PC-3 (cell line): ENCODE measurements around the gene INPP5D. TPM values are rescaled to one million over a fixed set of nuclear protein-coding genes. Genes with fewer than 3 reads are reported as not detected.

Source experiments
- ATAC-seq: fragments of 200-7000 bp; cut with Tn5 transposase; 2 replicates; pipeline ENCODE4 v1.9.1; 2020; ENCODE audit warnings: mild to moderate bottlenecking, moderate library complexity
- BruUV-seq: library from RNA; stranded (reverse); fragments of 400-500 nt; replicated peaks from 2 replicates; lab custom pipeline; 2021; lab: Mats Ljungman, UMichigan
- CTCF ChIA-PET: fragments of 300-600 bp; sonication (Branson Sonifier 250); formaldehyde crosslinking; loops from one replicate; lab custom pipeline; 2022; ENCODE audit warnings: antibody characterized with exemption; lab: Charles Lee
- POLR2A ChIA-PET: fragments of 300-600 bp; sonication (Branson Sonifier 250); formaldehyde crosslinking; loops from one replicate; lab custom pipeline; 2022; ENCODE audit warnings: antibody characterized with exemption; ENCODE audit not compliant: unreplicated experiment; lab: Charles Lee
- DNase-seq: peaks from one replicate; pipeline ENCODE4 v3.0.0-alpha.2; 2015
- H2AFZ ChIP-seq: fragments of 300-600 bp; sonication (generic); 2 replicates; pipeline ENCODE4 v1.6.0; 2016; ENCODE audit warnings: antibody characterized with exemption, low read length
- H3F3A ChIP-seq: fragments of 300-600 bp; sonication (generic); one replicate; pipeline ENCODE4 v1.6.0; 2017; ENCODE audit warnings: antibody characterized with exemption, low read length, control low read depth, mild to moderate bottlenecking; ENCODE audit not compliant: unreplicated experiment
- H3K27ac ChIP-seq: fragments of 300-600 bp; sonication (generic); 2 replicates; pipeline ENCODE4 v1.5.1; 2016; ENCODE audit warnings: mild to moderate bottlenecking, low read length
- H3K27me3 ChIP-seq: fragments of 300-600 bp; sonication (generic); 2 replicates; pipeline ENCODE4 v1.6.1; 2016; ENCODE audit warnings: low read length, mixed read lengths
- H3K36me3 ChIP-seq: fragments of 300-600 bp; sonication (generic); 2 replicates; pipeline ENCODE4 v1.6.1; 2016; ENCODE audit warnings: low read depth, mixed run types, low read length, mixed read lengths
- H3K4me1 ChIP-seq: fragments of 300-600 bp; sonication (generic); 2 replicates; pipeline ENCODE4 v1.5.1; 2016; ENCODE audit warnings: low read length; ENCODE audit not compliant: insufficient read depth
- H3K4me2 ChIP-seq: fragments of 300-600 bp; sonication (generic); 2 replicates; pipeline ENCODE4 v1.6.0; 2016; ENCODE audit warnings: low read length
- H3K4me3 ChIP-seq: fragments of 300-600 bp; sonication (generic); 2 replicates; pipeline ENCODE4 v1.5.1; 2016; ENCODE audit warnings: mild to moderate bottlenecking, low read length, mixed read lengths
- H3K79me2 ChIP-seq: fragments of 300-600 bp; sonication (generic); 2 replicates; pipeline ENCODE4 v1.6.1; 2017; ENCODE audit warnings: low read length, mixed read lengths
- H3K9ac ChIP-seq: fragments of 300-600 bp; sonication (generic); 2 replicates; pipeline ENCODE4 v1.6.0; 2016; ENCODE audit warnings: mild to moderate bottlenecking, low read length
- H3K9me2 ChIP-seq: fragments of 300-600 bp; sonication (generic); replicated peaks from 2 replicates; pipeline ENCODE4 v1.6.1; 2016; ENCODE audit warnings: mixed run types, low read length, mixed read lengths
- H3K9me3 ChIP-seq: fragments of 300-600 bp; sonication (generic); 2 replicates; pipeline ENCODE4 v1.6.1; 2016; ENCODE audit warnings: low read length, mixed read lengths
- H4K20me1 ChIP-seq: fragments of 300-600 bp; sonication (generic); 2 replicates; pipeline ENCODE4 v1.6.1; 2016; ENCODE audit warnings: low read length, mixed read lengths
- CTCF ChIP-seq: fragments of 300-600 bp; sonication (generic); conservative IDR thresholded peaks from 2 replicates; pipeline ENCODE4 v1.5.1; 2017; ENCODE audit warnings: antibody characterized with exemption, low read depth, mild to moderate bottlenecking, low read length
- EZH2 ChIP-seq: fragments of 300-600 bp; sonication (generic); IDR thresholded peaks from one replicate; pipeline ENCODE4 v1.6.1; 2017; ENCODE audit warnings: antibody characterized with exemption, mild to moderate bottlenecking, low read length; ENCODE audit not compliant: unreplicated experiment
- EZH2phosphoT487 ChIP-seq: fragments of 300-600 bp; sonication (generic); IDR thresholded peaks from 2 replicates; pipeline ENCODE4 v1.6.1; 2018; ENCODE audit warnings: mild to moderate bottlenecking, antibody characterized with exemption, low read length, borderline replicate concordance
- intact Hi-C: fragments of 100-400 bp; cut with micrococcal nuclease; formaldehyde crosslinking; loops from 2 replicates; pipeline ENCODE4 v1.9.0; 2023
- total RNA-seq: library from RNA; depleted of rRNA; stranded (reverse); fragments of >200 nt; gene quantifications from 2 replicates; pipeline ENCODE4 v1.2.3, GENCODE V29; 2014

INPP5D gene
- total RNA-seq, 1 experiment from 2014 or later, result 0.26 TPM

- ATAC-seq (no peak; the same call in none of the 2 replicates), DNase-seq (no peak)
- H3K27me3 ChIP-seq, result no peaks in the 10 kb centered on the region
- TF ChIP-seq CTCF (no peak), EZH2phosphoT487 (no peak), EZH2 (no peak)
- H3K27ac ChIP-seq, result peak overlapping the region; percentile 98
- intact Hi-C loops, result no loop called here
- H3K9ac ChIP-seq, result peak overlapping the region; percentile 73
- TSS peak; percentile 16 for BruUV-seq
- H3K4me1 ChIP-seq, result peaks cover 72% of the 10 kb centered on the region
- no peaks in the 10 kb centered on the region for H4K20me1 ChIP-seq
- no peaks in the 10 kb centered on the region for H3K9me2 ChIP-seq
- no peaks in the 10 kb centered on the region for H3K36me3 ChIP-seq
- H3K9me3 ChIP-seq, result no peaks in the 10 kb centered on the region
- ChIA-PET POLR2A (interaction anchor here (0.6 to 1.4 kb wide), 5 partner anchors 15 to 217 kb away, joined by 3 to 9 read pairs (median 4); no protein-coding TSS in a partner anchor), CTCF (interaction anchor here (0.6 to 1.5 kb wide), 3 partner anchors 17 to 217 kb away, joined by 3 to 4 read pairs (median 4); partner anchors contain the start of gene ATG16L1)
- H3K4me2 ChIP-seq, result peak overlapping the region; percentile 68
- no peak overlapping the region for H3K4me3 ChIP-seq
- H2AFZ ChIP-seq, result 0 out of 2 replicates have a peak overlapping the region, but pooled peaks have one; percentile 20
- H3F3A ChIP-seq, result peaks cover 9% of the 10 kb centered on the region
- peaks cover 26% of the 10 kb centered on the region for H3K79me2 ChIP-seq
Observed at GRCh38 chr2:233034091-233034882, 25.9 kb upstream of the INPP5D start.

- Histone ChIP-seq H3K4me1 (peaks cover 62% of the 10 kb centered on the region), H3K4me2 (no peak overlapping the region), H2AFZ (no peak overlapping the region), H3K27me3 (no peaks in the 10 kb centered on the region), H3K79me2 (peaks cover 26% of the 10 kb centered on the region), H3K9me3 (no peaks in the 10 kb centered on the region), H3K27ac (peak overlapping the region; percentile 98; the same call in 1 of the 2 replicates), H3K36me3 (no peaks in the 10 kb centered on the region), H3K4me3 (no peak overlapping the region), H3F3A (peaks cover 5% of the 10 kb centered on the region), H3K9me2 (no peaks in the 10 kb centered on the region), H3K9ac (no peak overlapping the region), H4K20me1 (no peaks in the 10 kb centered on the region)
- DNase-seq (no peak), ATAC-seq (no peak)
- intact Hi-C loops, result no loop called here
- ChIA-PET POLR2A (no interaction called here), CTCF (no interaction called here)
- BruUV-seq, result no TSS peak
- TF ChIP-seq EZH2, result no peak
- TF ChIP-seq EZH2phosphoT487, result no peak
- no peak for TF ChIP-seq CTCF
Observed at GRCh38 chr2:233035426-233036161, 24.5 kb upstream of the INPP5D start.
